LNCaP clone FGC (cell line): ENCODE data around the gene COQ6.

Source experiments
- DNase-seq: peaks from one replicate; pipeline ENCODE4 v3.0.0-alpha.2; 2011; ENCODE audit warnings: low read depth
- H3K4me3 ChIP-seq: 2 replicates; pipeline ENCODE4 v1.5.1; 2011; ENCODE audit warnings: mild to moderate bottlenecking, low read depth, low read length, control low read depth
- TF ChIP-seq, protein P1 (sequence below): IDR thresholded peaks from 2 replicates; pipeline ENCODE4 v1.5.1; 2012; ENCODE audit warnings: mild to moderate bottlenecking; ENCODE audit not compliant: control insufficient read depth, insufficient read depth; ENCODE audit errors: extremely low read depth

Gene COQ6

DNA sequence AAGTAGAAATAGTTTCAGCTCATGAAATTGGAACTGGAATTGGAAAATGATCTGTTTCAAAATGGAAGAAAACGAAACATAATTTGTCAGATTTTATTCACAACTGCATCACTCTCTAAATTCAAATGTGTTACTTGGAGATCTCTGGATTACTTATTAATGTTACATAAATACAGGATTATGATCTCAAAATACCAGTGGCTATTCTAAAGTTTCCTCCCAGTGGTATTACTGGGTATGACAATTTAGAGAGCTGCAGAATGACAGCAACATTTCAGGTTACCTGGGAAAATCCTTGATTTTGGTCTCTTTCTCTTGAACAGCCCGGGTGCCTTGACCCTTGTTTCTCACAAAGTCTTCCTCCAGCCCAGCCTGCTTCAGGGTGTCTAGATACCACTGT, 14.4 kb upstream of the COQ6 start:
- no peak for DNase-seq
- TF ChIP-seq, protein P1, sequence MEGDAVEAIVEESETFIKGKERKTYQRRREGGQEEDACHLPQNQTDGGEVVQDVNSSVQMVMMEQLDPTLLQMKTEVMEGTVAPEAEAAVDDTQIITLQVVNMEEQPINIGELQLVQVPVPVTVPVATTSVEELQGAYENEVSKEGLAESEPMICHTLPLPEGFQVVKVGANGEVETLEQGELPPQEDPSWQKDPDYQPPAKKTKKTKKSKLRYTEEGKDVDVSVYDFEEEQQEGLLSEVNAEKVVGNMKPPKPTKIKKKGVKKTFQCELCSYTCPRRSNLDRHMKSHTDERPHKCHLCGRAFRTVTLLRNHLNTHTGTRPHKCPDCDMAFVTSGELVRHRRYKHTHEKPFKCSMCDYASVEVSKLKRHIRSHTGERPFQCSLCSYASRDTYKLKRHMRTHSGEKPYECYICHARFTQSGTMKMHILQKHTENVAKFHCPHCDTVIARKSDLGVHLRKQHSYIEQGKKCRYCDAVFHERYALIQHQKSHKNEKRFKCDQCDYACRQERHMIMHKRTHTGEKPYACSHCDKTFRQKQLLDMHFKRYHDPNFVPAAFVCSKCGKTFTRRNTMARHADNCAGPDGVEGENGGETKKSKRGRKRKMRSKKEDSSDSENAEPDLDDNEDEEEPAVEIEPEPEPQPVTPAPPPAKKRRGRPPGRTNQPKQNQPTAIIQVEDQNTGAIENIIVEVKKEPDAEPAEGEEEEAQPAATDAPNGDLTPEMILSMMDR = peak; percentile 25; the same call in 1 of the 2 replicates
- no peak overlapping the region for H3K4me3 ChIP-seq

DNA sequence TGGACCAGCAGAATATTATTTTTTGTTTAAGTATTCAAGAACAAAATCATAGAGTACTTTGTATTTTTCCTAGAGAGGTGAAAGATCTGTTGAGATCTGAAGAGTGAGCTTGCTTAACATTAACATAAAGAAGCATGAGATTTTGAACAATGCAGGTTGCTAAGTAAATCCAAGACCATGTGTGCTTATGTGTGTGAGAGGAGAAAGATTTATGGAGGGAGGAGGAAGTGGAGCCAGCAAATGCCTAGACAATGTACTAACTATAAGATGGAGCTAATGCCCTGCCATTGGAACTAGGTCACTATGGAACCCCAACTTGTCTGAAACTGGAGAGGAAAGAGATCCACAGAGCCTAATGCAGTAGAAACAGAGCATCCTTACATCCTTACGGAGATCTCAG, 13.6 kb upstream of the COQ6 start:
- no peak overlapping the region for H3K4me3 ChIP-seq
- no peak for DNase-seq
- TF ChIP-seq, protein P1 = no peak

DNA sequence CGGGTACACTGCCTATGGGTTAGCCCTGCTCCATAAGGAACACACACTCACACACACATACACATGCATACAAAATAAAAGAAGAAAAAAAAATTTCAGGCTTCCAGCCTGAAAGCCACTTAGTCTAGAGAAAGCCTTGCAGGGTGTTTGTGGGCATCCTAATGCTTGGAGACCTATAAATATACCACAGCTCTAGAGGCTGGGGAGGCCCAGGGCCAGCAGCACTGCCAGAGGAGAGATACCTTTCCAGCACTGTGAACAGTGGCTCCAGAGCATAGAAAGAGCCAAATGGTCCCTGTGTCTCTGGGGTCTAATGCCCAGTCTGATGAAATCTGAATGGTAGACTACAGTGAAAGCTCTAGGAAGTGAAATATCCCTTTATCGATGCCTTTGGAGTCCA, 13.1 kb upstream of the COQ6 start:
- TF ChIP-seq, protein P1 = no peak
- H3K4me3 ChIP-seq = no peak overlapping the region
- no peak for DNase-seq

DNA sequence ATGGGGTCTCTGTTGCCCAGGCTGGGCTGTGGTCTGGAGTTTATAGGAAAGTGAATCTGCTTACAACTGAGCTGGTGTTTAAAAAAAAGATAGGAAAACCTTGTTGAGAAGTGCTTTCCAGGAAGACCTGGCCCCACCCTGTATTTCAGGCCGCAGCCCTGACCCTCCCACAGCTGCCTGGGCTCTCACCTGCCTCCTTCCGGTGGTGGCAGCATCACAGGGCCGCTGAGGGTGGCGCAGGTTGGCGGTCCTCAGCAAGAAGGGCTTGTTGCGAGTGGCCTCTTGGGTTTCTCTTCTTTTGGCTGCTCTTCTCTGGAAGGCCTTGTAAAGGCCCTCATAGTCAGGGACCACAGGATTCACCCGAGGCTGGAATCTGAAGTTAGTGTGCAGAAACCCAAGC, 7.9 kb upstream of the COQ6 start:
- no peak for DNase-seq
- H3K4me3 ChIP-seq = no peak overlapping the region
- TF ChIP-seq, protein P1 = no peak

DNA sequence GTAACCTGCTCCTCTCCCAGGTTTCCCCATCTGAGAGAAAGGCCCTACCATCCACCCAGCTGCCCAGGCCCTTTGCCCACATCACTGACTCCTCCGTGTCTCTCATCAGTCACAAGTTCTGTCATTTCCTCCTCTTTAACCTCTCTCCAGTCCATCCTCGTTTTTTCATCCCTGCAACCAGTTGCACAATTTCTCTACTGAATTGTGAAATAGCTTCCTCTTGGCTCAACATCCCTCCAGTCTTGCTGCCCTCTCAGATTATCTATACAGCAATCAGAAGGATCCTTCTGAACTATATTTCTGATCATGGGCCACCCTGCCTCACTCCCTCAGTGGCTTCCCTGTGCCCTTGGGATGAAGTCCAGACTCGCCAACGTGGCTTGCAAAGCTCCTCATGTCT, 7.0 kb upstream of the COQ6 start:
- H3K4me3 ChIP-seq = no peak overlapping the region
- DNase-seq = no peak
- TF ChIP-seq, protein P1 = no peak

DNA sequence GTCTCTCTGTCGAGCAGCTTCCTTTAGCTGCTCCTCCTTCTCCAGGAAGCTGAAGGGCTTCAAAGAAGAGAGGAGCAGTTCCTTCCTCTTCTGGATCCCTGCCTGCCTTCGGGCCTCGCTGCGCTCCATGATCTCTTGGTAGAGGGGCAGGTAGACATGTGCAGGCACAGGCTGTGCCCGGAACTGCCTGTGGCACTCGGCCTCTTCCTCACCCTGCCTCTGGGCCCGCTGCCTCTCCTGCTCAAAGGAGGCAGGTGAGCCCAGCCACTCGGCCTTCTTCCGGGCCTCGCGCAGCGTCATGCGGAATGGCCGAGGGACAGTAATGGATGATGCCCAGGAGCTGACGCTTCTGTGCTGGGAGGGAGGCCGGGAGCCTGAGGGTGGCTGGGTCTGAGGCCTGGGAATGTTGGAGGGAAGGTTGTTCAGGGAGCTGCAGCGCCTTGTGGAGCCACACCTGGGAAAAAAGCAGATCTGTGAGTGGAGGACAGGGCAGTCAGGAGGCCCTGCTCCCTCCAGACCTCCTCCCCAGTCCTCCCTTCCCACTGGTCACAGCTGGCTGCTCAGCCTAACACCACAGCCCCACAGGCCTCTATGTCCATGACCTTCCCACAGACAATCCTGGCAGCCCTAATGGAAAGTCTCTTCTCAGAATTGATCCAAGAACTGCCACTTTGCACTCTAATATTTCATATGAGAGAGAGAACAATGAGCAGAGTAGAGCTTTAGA, 5.5 kb upstream of the COQ6 start:
- DNase-seq = peak; percentile 37
- TF ChIP-seq, protein P1 = no peak
- no peak overlapping the region; the same call in 1 of the 2 replicates for H3K4me3 ChIP-seq

DNA sequence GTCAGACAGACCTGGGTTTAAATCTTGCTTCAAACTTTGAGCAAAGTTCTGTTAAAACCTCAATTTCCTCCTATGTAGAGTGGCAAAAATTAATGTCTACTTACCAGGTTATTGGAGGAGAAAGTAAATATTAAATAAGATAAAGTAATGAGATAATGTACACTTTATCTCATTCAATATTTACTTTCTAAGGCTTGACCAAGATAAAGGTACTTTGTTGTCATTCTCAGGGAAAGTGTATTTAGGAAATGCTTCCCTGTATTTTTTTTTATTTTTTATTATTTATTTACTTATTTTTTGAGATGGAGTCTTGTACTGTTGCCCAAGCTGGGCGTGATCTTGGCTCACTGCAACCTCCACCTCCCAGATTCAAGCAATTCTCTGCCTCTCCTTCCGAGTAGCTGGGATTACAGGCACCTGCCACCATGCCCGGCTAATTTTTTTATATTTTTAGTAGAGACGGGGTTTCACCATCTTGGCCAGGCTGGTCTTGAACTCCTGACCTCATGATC, 4.9 kb upstream of the COQ6 start:
- TF ChIP-seq, protein P1 = no peak
- peak; percentile 94 for DNase-seq
- H3K4me3 ChIP-seq = no peak overlapping the region; the same call in 1 of the 2 replicates
